HepG2 (cell line): Measurements from ENCODE around the gene WNK4. TPM values are rescaled to one million over a fixed set of nuclear protein-coding genes. Genes with fewer than 3 reads are reported as not detected.
A peak's percentile ranks its signal among the peaks of the same experiment; 100 is the strongest.

Source experiments
- BORCS8-MEF2B ChIP-seq: sonication (generic); formaldehyde crosslinking; IDR thresholded peaks from 2 replicates; pipeline ENCODE4 v1.8.0; 2022; ENCODE audit warnings: mild to moderate bottlenecking, missing genetic modification reagents
- CHD4 ChIP-seq: fragments of 200-600 bp; sonication (generic); IDR thresholded peaks from 2 replicates; pipeline ENCODE4 v1.7.0; 2017; ENCODE audit warnings: mild to moderate bottlenecking, low read length, borderline replicate concordance
- E2F1 ChIP-seq: sonication (generic); formaldehyde crosslinking; IDR thresholded peaks from 2 replicates; pipeline ENCODE4 v1.5.0; 2020; ENCODE audit warnings: missing genetic modification reagents
- ERF ChIP-seq: IDR thresholded peaks from 2 replicates; pipeline ENCODE4 v1.6.1; 2018; ENCODE audit warnings: missing biosample characterization, missing genetic modification reagents
- HDAC6 ChIP-seq: fragments of 200-600 bp; sonication (generic); IDR thresholded peaks from 2 replicates; pipeline ENCODE4 v1.7.0; 2017; ENCODE audit warnings: mild to moderate bottlenecking, antibody characterized with exemption, low read length, low read depth
- MTA1 ChIP-seq: sonication (generic); formaldehyde crosslinking; IDR thresholded peaks from 2 replicates; pipeline ENCODE4 v1.4.0; 2020; ENCODE audit warnings: missing genetic modification reagents, mild to moderate bottlenecking, borderline replicate concordance
- NFYC ChIP-seq: IDR thresholded peaks from 2 replicates; pipeline ENCODE4 v1.6.1; 2016; ENCODE audit warnings: missing genetic modification reagents, missing compliant biosample characterization
- PAWR ChIP-seq: sonication (generic); formaldehyde crosslinking; IDR thresholded peaks from 2 replicates; pipeline ENCODE4 v1.4.0; 2020; ENCODE audit warnings: missing genetic modification reagents, mild to moderate bottlenecking, borderline replicate concordance
- SALL1 ChIP-seq: sonication (generic); formaldehyde crosslinking; IDR thresholded peaks from 2 replicates; pipeline ENCODE4 v1.8.0; 2022; ENCODE audit warnings: mild to moderate bottlenecking, missing genetic modification reagents
- SALL2 ChIP-seq: sonication (generic); formaldehyde crosslinking; IDR thresholded peaks from 2 replicates; pipeline ENCODE4 v1.8.1; 2023; ENCODE audit warnings: mild to moderate bottlenecking, missing genetic modification reagents, inconsistent platforms
- SNRNP70 ChIP-seq: fragments of 200-400 bp; formaldehyde crosslinking; IDR thresholded peaks from 2 replicates; pipeline ENCODE4 v1.6.1; 2017; ENCODE audit warnings: mild to moderate bottlenecking, low read depth, low read length, moderate library complexity
- SRF ChIP-seq: IDR thresholded peaks from 2 replicates; pipeline ENCODE4 v1.6.1; 2011; ENCODE audit warnings: mild to moderate bottlenecking, low read depth, low read length, moderate library complexity
- ZFP62 ChIP-seq: sonication (generic); formaldehyde crosslinking; IDR thresholded peaks from 2 replicates; pipeline ENCODE4 v1.4.0; 2020; ENCODE audit warnings: missing genetic modification reagents
- ZFP82 ChIP-seq: sonication (generic); formaldehyde crosslinking; IDR thresholded peaks from 2 replicates; pipeline ENCODE4 v1.5.1; 2020; ENCODE audit warnings: mild to moderate bottlenecking, missing genetic modification reagents, borderline replicate concordance
- ZMYM2 ChIP-seq: sonication (generic); formaldehyde crosslinking; IDR thresholded peaks from 2 replicates; pipeline ENCODE4 v1.8.0; 2022; ENCODE audit warnings: mild to moderate bottlenecking, missing genetic modification reagents
- ZNF18 ChIP-seq: sonication (generic); formaldehyde crosslinking; IDR thresholded peaks from 2 replicates; pipeline ENCODE4 v1.8.0; 2022; ENCODE audit warnings: mild to moderate bottlenecking, missing genetic modification reagents; ENCODE audit not compliant: insufficient replicate concordance
- ZNF333 ChIP-seq: sonication (generic); formaldehyde crosslinking; IDR thresholded peaks from 2 replicates; pipeline ENCODE4 v1.4.0; 2020; ENCODE audit warnings: mild to moderate bottlenecking, missing genetic modification reagents, borderline replicate concordance
- ZNF431 ChIP-seq: sonication (generic); formaldehyde crosslinking; IDR thresholded peaks from 2 replicates; pipeline ENCODE4 v1.9.0; 2022; ENCODE audit warnings: missing genetic modification reagents, low read depth, mild to moderate bottlenecking, borderline replicate concordance
- ZNF710 ChIP-seq: sonication (generic); formaldehyde crosslinking; IDR thresholded peaks from 2 replicates; pipeline ENCODE4 v1.5.0; 2020; ENCODE audit warnings: mild to moderate bottlenecking, missing genetic modification reagents, borderline replicate concordance
- ZNF841 ChIP-seq: sonication (generic); formaldehyde crosslinking; IDR thresholded peaks from 2 replicates; pipeline ENCODE4 v1.8.1; 2023; ENCODE audit warnings: missing genetic modification reagents, borderline replicate concordance
- polyA plus RNA-seq, 8 experiments: library from polyadenylated mRNA; depleted of rRNA in 3 of 8; stranded (reverse) in 7 of 8; unstranded in 1 of 8; fragments of >200 nt; fragmentation: Illumina TruSeq in 4 of 8; extraction: Trizol in 4 of 8; gene quantifications; 2 replicates each; pipeline versions ENCODE4 v1.2.1 to v1.2.3, GENCODE V29; 2011 to 2016; ENCODE audit warnings: low read depth in 4 of 8, missing spikeins in 1 of 8, mixed read lengths in 1 of 8; ENCODE audit not compliant: insufficient read depth in 1 of 8
- total RNA-seq, 5 experiments: library from RNA; depleted of rRNA; stranded (reverse); fragments of >200 nt; fragmentation: Illumina TruSeq; extraction: Trizol; gene quantifications; 2 replicates each; pipeline ENCODE4 v1.2.3, GENCODE V29; 2016; ENCODE audit warnings: low read depth in 1 of 5
- TF ChIP-seq, protein P1 (sequence below): sonication (generic); formaldehyde crosslinking; IDR thresholded peaks from 2 replicates; pipeline ENCODE4 v1.9.0; 2021; ENCODE audit warnings: missing genetic modification reagents, borderline replicate concordance

The WNK4 gene
- total and polyA plus RNA-seq, 2 of the 13 experiments (the other 11 are each of a cell fraction or from before 2014, with no cell fraction given) = 2.7 to 13.7 TPM

GRCh38 chr17:42779936-42780850, at the start of gene WNK4 (continued):
- peak; percentile 59; the same call in 1 of the 2 replicates for TF ChIP-seq ZFP62 (CRISPR knock-in tag)
- peak; percentile 98 for TF ChIP-seq ERF (CRISPR knock-in tag)
- peak; percentile 19 for TF ChIP-seq ZNF431 (CRISPR knock-in tag)
- peak; percentile 87; the same call in 1 of the 2 replicates for TF ChIP-seq ZFP82 (CRISPR knock-in tag)
- 0 out of 2 replicates have a peak, but pooled peaks have one; percentile 54 for TF ChIP-seq ZNF333
- no peak for TF ChIP-seq PAWR (CRISPR knock-in tag)
- TF ChIP-seq ZNF841 (CRISPR knock-in tag) = no peak; the same call in 1 of the 2 replicates
- no peak for TF ChIP-seq E2F1 (CRISPR knock-in tag)
- TF ChIP-seq HDAC6 = no peak
- peak; percentile 84 for TF ChIP-seq SALL1 (CRISPR knock-in tag)
- TF ChIP-seq ZNF710 (CRISPR knock-in tag) = peak; percentile 89
- TF ChIP-seq SALL2 = 0 out of 2 replicates have a peak, but pooled peaks have one; percentile 3
- TF ChIP-seq NFYC (CRISPR knock-in tag) = no peak
- TF ChIP-seq, protein P1, sequence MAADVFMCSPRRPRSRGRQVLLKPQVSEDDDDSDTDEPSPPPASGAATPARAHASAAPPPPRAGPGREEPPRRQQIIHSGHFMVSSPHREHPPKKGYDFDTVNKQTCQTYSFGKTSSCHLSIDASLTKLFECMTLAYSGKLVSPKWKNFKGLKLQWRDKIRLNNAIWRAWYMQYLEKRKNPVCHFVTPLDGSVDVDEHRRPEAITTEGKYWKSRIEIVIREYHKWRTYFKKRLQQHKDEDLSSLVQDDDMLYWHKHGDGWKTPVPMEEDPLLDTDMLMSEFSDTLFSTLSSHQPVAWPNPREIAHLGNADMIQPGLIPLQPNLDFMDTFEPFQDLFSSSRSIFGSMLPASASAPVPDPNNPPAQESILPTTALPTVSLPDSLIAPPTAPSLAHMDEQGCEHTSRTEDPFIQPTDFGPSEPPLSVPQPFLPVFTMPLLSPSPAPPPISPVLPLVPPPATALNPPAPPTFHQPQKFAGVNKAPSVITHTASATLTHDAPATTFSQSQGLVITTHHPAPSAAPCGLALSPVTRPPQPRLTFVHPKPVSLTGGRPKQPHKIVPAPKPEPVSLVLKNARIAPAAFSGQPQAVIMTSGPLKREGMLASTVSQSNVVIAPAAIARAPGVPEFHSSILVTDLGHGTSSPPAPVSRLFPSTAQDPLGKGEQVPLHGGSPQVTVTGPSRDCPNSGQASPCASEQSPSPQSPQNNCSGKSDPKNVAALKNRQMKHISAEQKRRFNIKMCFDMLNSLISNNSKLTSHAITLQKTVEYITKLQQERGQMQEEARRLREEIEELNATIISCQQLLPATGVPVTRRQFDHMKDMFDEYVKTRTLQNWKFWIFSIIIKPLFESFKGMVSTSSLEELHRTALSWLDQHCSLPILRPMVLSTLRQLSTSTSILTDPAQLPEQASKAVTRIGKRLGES (CRISPR knock-in tag) = no peak
- TF ChIP-seq MTA1 = peak; percentile 73
- no peak for TF ChIP-seq ZMYM2 (CRISPR knock-in tag)
- no peak for TF ChIP-seq ZNF18 (CRISPR knock-in tag)
- peak; percentile 70; the same call in 1 of the 2 replicates for TF ChIP-seq BORCS8-MEF2B (CRISPR knock-in tag)
- no peak for TF ChIP-seq SNRNP70
- no peak for TF ChIP-seq CHD4
- 0 out of 2 replicates have a peak, but pooled peaks have one; percentile 33 for TF ChIP-seq SRF
